T47D (cell line): ENCODE measurements around the gene DIPK1B.

Experiments
- DNase-seq, 2 experiments: peaks; one replicate each; pipeline versions ENCODE4 v3.0.0 to v3.0.0-alpha.2; 2011 to 2012; ENCODE audit warnings: low read depth in 1 of 2, low spot score in 1 of 2
- JUND ChIP-seq: IDR thresholded peaks from 2 replicates; pipeline ENCODE4 v1.6.1; 2012; ENCODE audit warnings: low read depth
- in situ Hi-C: cut with HindIII; loops from 2 replicates; pipeline ENCODE4 v1.10.0; 2016; ENCODE audit warnings: low sequenced_read_pairs, low pct_unique_long_range_greater_than_20kb

Gene DIPK1B

DNA sequence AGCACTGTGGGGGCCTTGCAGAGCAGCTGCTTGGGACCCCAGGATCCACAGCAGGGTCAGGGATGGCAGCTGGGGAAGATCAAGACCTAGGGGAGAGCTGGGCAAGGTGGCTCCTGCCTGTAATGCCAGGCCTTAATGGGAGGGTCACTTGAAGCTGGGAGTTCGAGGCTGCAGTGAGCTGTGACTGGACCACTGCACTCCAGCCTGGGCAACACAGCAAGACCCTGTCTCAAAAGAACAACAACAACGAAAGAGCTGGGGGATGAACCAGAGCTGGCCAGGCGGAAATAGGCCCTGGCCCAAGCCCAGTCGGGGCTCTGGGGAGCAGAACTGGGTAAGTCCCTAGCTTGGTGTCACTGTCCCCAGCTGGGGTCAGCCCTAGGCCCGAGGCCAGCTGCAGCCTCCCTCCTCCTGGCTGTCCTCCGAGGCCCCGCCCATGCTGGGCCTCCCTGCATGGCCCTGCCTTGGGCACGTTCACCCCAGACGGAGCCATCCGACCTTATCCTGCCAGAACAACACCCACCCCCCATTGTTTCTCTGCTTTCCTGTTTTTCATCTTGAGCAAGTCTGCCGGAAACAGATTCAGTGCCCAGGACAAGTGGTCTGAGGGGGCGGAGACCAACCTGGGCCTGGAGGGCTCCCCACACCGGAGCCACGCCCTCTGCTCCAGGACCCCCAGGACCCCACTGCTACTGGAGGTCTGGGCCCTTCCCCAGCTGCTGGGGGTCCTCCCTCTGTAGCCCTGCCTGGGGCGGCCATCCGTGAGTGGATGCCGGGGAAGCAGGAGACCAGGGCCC is 1.9 kb downstream of the DIPK1B start:
- no peak for TF ChIP-seq JUND
- in situ Hi-C loops: no loop called here
- no peak for DNase-seq

DNA sequence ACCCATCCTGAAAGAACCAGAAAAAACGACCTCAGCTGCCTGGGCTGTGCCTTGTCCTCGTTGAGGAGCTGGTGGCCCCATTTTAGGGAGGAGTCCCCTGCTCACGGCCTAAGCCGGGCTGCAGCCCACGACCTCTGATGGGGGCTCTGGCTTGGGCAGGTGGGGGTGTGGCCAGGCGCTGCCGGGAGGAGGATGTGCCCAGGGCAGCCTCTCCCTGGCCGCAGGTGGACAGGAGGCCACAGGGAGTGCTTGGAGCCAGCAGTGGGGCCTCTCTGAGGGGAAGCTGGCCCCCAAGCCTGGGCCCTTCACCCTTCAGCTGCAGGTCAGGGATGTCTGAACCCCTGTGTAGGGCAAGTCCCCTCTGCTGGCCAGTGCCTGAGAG is 2.5 kb downstream of the DIPK1B start:
- no peak for TF ChIP-seq JUND
- no peak for DNase-seq
- in situ Hi-C loops: no loop called here

DNA sequence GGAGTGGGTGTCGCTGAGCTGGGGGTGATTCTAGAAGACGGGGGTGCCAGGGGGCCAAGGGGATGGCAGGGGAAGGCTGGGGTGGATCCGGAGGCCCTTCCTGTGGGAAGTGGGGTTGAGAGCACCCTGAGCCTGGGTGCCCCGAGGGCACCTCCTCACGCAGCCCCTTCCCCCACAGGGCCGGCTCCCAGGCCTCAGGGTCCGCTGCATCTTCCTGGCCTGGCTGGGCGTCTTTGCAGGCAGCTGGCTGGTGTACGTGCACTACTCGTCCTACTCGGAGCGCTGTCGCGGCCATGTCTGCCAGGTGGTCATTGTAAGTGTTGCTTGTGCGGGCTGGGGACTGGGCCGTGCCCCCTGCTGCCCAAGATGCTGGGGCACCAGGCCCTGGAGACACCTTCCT is 5.0 kb downstream of the DIPK1B start:
- TF ChIP-seq JUND: no peak
- in situ Hi-C loops: no loop called here
- DNase-seq: no peak

DNA sequence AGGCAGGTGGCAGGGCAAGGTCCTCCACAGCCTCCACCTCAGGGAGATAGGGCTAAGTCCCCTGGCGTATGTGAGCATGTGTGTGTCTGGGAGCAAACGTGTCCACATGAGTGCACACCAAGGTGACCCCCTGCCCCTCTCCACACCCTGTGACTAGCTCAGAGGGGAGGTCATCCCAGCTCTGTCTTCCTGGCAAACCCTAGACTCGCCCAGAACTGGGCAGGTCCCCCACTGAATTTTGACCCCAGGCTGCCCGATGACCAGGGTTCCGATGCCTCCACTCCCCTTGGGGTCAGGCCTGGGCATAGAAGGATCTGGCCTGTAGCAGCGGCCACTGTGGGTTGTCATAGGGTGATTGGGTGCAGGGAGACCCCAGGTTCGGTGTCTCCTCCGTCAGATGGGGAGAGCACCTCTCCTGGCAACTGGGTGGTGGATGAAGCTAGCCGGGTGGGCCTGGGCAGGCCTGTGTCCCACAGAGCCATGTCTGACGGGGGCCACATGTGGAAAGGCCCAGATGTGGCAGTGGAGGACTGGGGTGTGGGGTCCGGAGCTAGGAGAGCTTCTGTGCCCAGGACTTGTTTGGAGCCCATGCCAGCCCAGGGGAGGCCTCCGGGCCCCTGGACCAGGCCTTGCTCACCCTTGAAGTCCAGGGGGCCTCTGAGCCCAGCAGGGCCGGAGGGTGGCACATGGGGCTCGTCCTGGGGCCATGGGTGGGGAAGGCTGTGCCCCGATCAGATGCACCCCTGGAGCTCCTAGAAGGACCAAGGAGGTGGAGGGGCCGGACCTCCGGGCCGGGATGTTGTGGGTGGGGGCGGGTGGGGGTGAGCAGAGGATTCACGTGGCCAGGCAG is 6.2 kb downstream of the DIPK1B start:
- in situ Hi-C loops: no loop called here
- TF ChIP-seq JUND: no peak
- DNase-seq: no peak

DNA sequence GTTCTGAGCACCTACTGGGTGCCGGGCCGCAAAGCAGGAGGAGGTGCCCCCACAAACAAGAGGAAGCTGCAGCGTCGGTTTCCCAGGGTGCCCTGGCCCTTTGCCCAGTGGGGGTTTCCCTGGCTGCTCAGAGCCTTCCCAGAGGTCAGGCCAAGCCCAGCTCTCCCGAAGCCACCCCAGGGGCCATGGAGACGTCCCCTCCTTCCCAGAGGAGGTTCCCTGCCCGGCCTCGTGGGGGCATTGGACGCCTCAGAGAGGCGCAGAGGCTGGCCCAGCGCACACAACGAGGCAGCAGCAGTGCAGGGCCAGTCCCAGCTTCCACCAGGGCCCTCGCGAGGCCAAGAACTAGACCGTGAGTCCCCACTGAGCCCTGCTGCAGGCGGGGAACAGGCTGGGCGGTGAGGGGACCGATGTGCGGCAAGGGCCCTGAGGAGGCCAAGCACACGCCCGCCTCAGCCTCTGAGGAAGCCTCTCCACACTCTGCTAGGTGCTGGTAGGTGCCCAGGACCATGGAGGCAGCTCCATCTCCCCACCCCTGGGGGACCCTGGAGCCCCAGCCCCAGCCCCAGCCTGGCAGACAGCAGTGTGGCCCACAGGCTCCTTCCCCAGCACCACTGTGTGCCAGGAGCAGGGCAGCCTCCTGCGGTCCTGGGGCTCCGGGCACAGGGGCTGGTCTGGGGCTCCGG is 7.0 kb downstream of the DIPK1B start:
- DNase-seq: no peak
- TF ChIP-seq JUND: no peak
- in situ Hi-C loops: no loop called here

DNA sequence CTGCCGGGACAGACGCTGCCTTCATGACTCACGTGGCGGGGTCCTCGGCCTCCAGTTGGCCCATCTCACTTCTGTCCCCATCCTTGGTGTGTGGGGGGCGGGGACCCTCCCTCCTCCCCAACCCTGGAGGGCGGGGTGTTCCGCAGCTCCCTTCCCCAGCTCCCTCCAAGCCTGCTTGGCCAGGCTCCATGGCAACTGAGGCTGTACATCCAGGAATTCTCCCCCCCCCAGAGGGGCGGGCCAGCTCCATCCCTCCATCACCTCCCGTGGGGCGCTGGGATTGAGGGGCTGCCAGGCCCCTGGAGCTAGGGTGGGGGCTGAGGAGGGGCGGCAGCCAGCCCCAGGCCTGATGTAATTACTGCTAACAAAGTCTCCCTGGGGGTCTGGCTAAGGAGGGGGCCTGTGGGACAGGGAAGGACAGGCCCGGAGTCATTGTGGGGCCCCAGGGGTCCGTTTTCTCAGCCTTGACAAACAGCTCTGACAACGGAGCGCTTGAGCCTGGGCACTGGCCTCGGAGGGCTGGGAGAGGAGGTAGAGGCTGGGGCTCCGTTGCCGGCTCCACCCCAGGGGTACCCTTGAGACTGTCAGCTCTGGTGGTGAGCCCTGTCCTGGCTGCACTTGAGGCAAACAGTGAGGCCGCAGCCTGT is 8.0 kb downstream of the DIPK1B start:
- in situ Hi-C loops: no loop called here
- TF ChIP-seq JUND: no peak
- DNase-seq: no peak

DNA sequence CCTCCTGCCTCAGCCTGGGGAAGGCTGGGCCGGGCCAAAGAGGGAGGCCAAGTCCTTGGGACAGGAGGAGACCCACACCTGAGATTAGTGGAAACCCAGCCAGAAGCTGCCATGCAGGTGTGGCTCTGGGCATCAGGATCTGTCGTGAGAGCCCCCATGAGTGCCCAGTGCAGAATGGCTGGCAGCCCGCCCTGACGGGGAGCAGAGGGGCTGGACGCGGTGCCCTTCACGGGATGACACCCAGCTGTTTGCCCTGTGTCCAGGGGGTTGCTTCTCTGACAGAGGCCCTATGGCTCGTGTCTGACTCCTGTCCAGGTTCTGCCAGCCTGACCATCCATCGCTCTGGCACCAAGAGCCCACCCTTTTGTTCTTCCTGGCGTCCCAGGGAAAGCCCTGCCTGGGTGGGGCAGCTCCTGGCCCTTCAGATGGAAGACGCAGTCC is 8.5 kb downstream of the DIPK1B start:
- TF ChIP-seq JUND: no peak
- no peak for DNase-seq
- in situ Hi-C loops: no loop called here

DNA sequence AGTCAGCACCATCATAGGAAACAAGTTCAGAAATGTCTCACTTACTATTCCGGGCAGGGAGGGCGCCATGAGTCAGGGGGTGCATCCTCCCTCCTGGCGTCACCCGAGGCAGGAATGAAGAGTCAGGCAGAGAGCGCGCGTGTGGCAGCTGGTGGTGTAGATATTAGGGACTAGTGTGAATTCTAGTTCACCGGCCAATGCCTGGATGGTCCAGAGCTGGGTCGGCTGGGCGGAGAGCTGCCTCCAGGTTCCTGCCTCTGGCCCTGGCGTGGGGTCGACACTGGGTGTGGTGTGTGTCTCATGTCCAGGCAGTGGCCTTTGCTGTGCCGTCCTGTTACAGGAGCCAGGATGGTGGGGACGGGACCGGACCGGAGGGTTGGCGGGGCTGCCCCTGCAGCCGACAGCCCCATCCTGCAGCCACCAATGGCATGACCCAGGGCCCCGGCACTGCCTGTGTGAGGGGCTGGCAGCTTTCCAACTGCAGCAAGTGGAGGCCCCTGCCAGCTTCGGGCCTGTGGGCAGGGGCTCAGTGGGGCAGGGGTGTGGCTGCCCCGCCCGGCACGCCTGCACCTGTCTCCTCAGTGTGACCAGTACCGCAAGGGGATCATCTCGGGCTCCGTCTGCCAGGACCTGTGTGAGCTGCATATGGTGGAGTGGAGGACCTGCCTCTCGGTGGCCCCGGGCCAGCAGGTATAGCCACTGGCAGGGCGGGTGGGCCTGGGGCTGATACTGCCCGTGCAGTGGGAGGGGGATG is 9.1 kb downstream of the DIPK1B start:
- in situ Hi-C loops: no loop called here
- DNase-seq: no peak
- TF ChIP-seq JUND: no peak

DNA sequence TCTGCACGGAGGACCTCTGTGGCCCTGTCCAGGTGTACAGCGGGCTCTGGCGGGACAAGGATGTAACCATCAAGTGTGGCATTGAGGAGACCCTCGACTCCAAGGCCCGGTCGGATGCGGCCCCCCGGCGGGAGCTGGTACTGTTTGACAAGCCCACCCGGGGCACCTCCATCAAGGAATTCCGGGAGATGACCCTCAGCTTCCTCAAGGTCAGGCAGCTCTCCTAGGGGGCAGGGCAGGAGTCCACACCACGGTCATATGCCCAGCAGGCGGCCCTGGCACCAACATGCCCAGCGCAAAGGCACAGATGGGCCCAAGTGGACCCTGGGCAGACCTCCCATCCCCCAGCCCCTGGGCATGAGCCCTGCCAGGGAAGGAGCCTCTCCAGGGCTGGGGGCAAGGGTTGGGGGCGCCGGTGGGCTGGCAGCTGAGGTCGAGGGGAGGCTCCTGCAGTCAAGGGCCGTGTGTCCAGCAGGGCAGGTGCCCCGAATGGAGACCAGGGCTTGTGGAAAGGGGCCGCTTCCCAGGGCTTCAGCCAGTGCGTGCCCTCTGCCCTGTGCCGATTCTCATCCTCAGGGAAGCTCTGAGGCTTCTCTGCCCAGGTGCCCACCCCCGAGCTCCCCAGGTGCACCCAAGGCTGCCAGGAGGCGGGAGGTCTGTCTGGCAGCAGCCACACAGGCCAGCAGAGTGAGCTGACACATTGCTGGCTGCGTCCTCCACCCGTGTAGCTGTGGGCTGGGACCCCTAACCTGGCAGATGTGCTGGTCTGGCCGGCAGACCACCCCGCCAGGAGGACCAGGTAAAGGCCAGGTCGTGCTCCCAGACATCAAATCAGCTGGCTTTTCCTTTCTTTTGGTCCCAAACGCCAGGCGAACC is 10.0 kb downstream of the DIPK1B start:
- in situ Hi-C loops: no loop called here
- DNase-seq: no peak
- no peak for TF ChIP-seq JUND

DNA sequence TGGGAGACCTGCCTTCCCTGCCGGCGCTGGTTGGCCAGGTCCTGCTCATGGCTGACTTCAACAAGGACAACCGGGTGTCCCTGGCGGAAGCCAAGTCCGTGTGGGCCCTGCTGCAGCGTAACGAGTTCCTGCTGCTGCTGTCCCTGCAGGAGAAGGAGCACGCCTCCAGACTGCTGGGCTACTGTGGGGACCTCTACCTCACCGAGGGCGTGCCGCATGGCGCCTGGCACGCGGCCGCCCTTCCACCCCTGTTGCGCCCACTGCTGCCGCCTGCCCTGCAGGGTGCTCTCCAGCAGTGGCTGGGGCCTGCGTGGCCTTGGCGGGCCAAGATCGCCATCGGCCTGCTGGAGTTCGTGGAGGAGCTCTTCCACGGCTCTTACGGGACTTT is 10.6 kb downstream of the DIPK1B start:
- TF ChIP-seq JUND: no peak
- DNase-seq: no peak
- in situ Hi-C loops: no loop called here

DNA sequence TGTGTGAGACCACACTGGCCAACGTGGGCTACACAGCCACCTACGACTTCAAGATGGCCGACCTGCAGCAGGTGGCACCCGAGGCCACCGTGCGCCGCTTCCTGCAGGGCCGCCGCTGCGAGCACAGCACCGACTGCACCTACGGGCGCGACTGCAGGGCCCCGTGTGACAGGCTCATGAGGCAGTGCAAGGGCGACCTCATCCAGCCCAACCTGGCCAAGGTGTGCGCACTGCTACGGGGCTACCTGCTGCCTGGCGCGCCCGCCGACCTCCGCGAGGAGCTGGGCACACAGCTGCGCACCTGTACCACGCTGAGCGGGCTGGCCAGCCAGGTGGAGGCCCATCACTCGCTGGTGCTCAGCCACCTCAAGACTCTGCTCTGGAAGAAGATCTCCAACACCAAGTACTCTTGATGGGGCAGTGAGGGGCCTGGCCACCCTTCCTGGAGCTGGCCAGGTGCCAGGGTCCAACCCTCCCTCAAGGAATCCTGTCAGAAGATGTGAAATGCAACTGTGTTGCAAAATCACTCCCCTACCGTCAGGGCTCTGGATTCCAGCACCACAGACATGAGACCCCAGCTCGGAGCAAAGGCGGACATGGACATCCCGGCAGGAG is 11.1 kb downstream of the DIPK1B start:
- in situ Hi-C loops: no loop called here
- TF ChIP-seq JUND: no peak
- DNase-seq: no peak
